ENCODE results near the gene CACNB2. TPM values are rescaled to one million over a fixed set of nuclear protein-coding genes. Genes with fewer than 3 reads are reported as not detected.

CACNB2 gene
- total and polyA plus RNA-seq, 2 donors (not counting 3 experiments of a cell fraction or from before 2014, with no cell fraction given), result not detected

GRCh38 chr10:18221882-18222281 is 81.7 kb downstream of the CACNB2 start:
- DNase-seq (ENCODE audit: low read depth, low spot score), result no peak
- intact Hi-C loops (cut with micrococcal nuclease) (no loop called here), dilution Hi-C loops (cut with MboI; ENCODE audit: extremely low pct_ligation_motif_present, low sequenced_read_pairs) (no loop called here)
- Histone ChIP-seq H3K9me1 (replicated peaks; ENCODE audit: control insufficient read depth, extremely low read depth, insufficient read depth, low read length) (no peaks in the 10 kb centered on the region), H3K4me1 (ENCODE audit: control insufficient read depth, extremely low read depth, insufficient read depth, low read length) (no peaks in the 10 kb centered on the region), H3K79me2 (ENCODE audit: control insufficient read depth, insufficient read depth, low read length) (no peaks in the 10 kb centered on the region), H4K20me1 (replicated peaks; ENCODE audit: control insufficient read depth, extremely low read depth, insufficient read depth, low read length) (no peaks in the 10 kb centered on the region), H3K27ac (ENCODE audit: insufficient read depth, low read depth, low read length) (no peak overlapping the region), H2AFZ (ENCODE audit: low read depth, low read length) (no peak overlapping the region), H3K9ac (replicated peaks; ENCODE audit: extremely low read depth, insufficient read depth, low read length) (no peak overlapping the region), H3K4me2 (ENCODE audit: insufficient read depth, low read length) (no peak overlapping the region), H3K9me3 (replicated peaks; ENCODE audit: control insufficient read depth, insufficient read depth, low read length) (no peaks in the 10 kb centered on the region), H3K36me3 (ENCODE audit: control insufficient read depth in 2 of 2, extremely low read depth in 1 of 2, insufficient read depth in 2 of 2, low read length in 2 of 2) (no peaks in the 10 kb centered on the region), H3K4me3 (replicated peaks in 1 of 3; ENCODE audit: insufficient read depth in 1 of 3, low read depth in 1 of 3, low read length in 3 of 3) (no peak overlapping the region), H3K27me3 (ENCODE audit: control insufficient read depth in 2 of 2, insufficient read depth in 2 of 2, low read length in 2 of 2) (no peaks in the 10 kb centered on the region)
- POLR2A ChIA-PET, result no interaction called here
- CTCF ChIA-PET, result no interaction called here
- BruUV-seq (replicated peaks), result no TSS peak
- TF ChIP-seq GATA2 (IDR thresholded peaks at IDR 0.05; ENCODE audit: insufficient read depth, insufficient read length, low read depth, low read length), result no peak
- TF ChIP-seq FOS (IDR thresholded peaks at IDR 0.05; ENCODE audit: borderline replicate concordance, insufficient read depth, low read length), result no peak
- TF ChIP-seq MYC (IDR thresholded peaks at IDR 0.05; ENCODE audit: low read depth, low read length), result no peak
- TF ChIP-seq EZH2 (IDR thresholded peaks at IDR 0.05; ENCODE audit: borderline replicate concordance, low read depth, low read length, severe bottlenecking), result no peak
- TF ChIP-seq POLR2A (IDR thresholded peaks at IDR 0.05; ENCODE audit: low read depth, low read length), result no peak
- TF ChIP-seq JUN (IDR thresholded peaks at IDR 0.05; ENCODE audit: borderline replicate concordance, insufficient read depth, insufficient read length, low read depth), result no peak
- no peak for TF ChIP-seq MAX (IDR thresholded peaks at IDR 0.05; ENCODE audit: insufficient read depth, insufficient read length)
- TF ChIP-seq CTCF (IDR thresholded peaks at IDR 0.05; ENCODE audit: extremely low read depth in 1 of 2, insufficient read depth in 1 of 2, low read depth in 1 of 2, low read length in 2 of 2), result no peak
- no peak for TF ChIP-seq POLR2AphosphoS5 (IDR thresholded peaks at IDR 0.05; ENCODE audit: insufficient read depth, low read depth, low read length)
- FAIRE-seq, result no peak

Data from endothelial cell of umbilical vein (primary cell).